Lower leg skin (tissue), 4 donors: ENCODE measurements around the gene CDK5R1. TPM values are rescaled to one million over a fixed set of nuclear protein-coding genes. Genes with fewer than 3 reads are reported as not detected.
"Not testable (repeated sequence)": the region's sequence is repeated elsewhere in the genome, so short reads cannot be mapped to it uniquely, and the experiment has no call there.

Source experiments
- DNase-seq, 2 donors: peaks; one replicate each; pipeline ENCODE4 v3.0.0-alpha.2; 2019; ENCODE audit warnings: low spot score in 2 of 2
- H3K4me3 ChIP-seq: fragments of 200-600 bp; sonication (generic); 2 replicates; pipeline ENCODE4 v1.5.1; 2017; ENCODE audit warnings: mild to moderate bottlenecking, low read depth; ENCODE audit not compliant: poor library complexity, severe bottlenecking
- POLR2A ChIP-seq, 2 donors: fragments of 450-650 bp; IDR thresholded peaks; one replicate each; pipeline ENCODE4 v1.6.1; 2016 to 2017; ENCODE audit warnings: antibody characterized with exemption in 2 of 2, mild to moderate bottlenecking in 1 of 2, moderate library complexity in 1 of 2
- WGBS, 2 donors: methylation state at CpG; one replicate each; pipeline ENCODE4 v1.1.5; 2018; 5-methylcytosine and 5-hydroxymethylcytosine counted together
- intact Hi-C: fragments of 100-400 bp; cut with DNase I; formaldehyde crosslinking; loops from one replicate; pipeline ENCODE4 v1.15.0; 2023; ENCODE audit warnings: low total_unique reads
- total RNA-seq, 4 donors: library from RNA; depleted of rRNA; stranded (reverse); fragments of >200 nt; gene quantifications; one replicate each; pipeline ENCODE4 v1.1.0, GENCODE V29; 2016
- TF ChIP-seq, protein P1 (sequence below), 3 donors: fragments of 450-650 bp; IDR thresholded peaks; one replicate each; pipeline ENCODE4 v1.5.1; 2016; ENCODE audit warnings: antibody characterized with exemption in 3 of 3, mild to moderate bottlenecking in 3 of 3, moderate library complexity in 2 of 3

CDK5R1 gene
- total RNA-seq, 4 donors from 2014 or later, result 3.3 to 5.8 (median 5.0) TPM

DNA sequence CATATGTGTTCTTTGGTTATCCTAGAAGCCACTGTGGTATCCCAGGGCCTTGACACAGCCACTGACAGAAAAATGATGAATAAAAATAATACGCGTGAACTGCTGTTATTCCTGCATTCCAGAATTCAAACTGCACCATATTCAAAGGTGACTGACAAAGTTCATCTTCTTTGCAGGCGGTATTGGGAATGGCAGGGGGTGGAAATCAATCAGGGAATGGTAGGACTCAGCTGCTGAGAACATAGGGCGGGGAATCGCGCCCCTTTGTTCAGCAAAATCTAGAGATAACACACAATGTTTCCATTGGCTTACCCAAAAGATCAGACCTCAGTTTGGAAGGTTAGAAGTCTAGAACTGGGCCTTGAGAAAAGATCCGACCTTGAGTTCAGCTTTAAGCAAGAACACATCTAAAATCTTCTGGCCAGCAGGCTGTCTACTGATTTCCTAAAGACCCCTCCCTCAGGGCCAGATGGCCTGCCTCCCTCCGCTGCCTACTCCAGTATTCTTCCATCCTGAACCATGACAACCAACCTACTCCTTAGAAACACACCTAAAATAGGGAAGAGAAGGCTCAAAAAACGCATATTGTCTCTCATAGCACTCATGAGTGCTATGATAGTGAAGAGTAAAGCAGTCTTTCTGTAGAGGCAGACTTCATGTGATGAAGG, 34.1 kb downstream of the CDK5R1 start:
- intact Hi-C loops, result no loop called here
- no peak overlapping the region for H3K4me3 ChIP-seq
- TF ChIP-seq, protein P1, sequence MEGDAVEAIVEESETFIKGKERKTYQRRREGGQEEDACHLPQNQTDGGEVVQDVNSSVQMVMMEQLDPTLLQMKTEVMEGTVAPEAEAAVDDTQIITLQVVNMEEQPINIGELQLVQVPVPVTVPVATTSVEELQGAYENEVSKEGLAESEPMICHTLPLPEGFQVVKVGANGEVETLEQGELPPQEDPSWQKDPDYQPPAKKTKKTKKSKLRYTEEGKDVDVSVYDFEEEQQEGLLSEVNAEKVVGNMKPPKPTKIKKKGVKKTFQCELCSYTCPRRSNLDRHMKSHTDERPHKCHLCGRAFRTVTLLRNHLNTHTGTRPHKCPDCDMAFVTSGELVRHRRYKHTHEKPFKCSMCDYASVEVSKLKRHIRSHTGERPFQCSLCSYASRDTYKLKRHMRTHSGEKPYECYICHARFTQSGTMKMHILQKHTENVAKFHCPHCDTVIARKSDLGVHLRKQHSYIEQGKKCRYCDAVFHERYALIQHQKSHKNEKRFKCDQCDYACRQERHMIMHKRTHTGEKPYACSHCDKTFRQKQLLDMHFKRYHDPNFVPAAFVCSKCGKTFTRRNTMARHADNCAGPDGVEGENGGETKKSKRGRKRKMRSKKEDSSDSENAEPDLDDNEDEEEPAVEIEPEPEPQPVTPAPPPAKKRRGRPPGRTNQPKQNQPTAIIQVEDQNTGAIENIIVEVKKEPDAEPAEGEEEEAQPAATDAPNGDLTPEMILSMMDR (IDR thresholded peaks at IDR 0.05), result no peak
- TF ChIP-seq POLR2A (IDR thresholded peaks at IDR 0.05), result no peak
- no peak for DNase-seq
- WGBS, 2 donors, result 97 to 98% methylated on average over 9 of the region's 9 CpGs

DNA sequence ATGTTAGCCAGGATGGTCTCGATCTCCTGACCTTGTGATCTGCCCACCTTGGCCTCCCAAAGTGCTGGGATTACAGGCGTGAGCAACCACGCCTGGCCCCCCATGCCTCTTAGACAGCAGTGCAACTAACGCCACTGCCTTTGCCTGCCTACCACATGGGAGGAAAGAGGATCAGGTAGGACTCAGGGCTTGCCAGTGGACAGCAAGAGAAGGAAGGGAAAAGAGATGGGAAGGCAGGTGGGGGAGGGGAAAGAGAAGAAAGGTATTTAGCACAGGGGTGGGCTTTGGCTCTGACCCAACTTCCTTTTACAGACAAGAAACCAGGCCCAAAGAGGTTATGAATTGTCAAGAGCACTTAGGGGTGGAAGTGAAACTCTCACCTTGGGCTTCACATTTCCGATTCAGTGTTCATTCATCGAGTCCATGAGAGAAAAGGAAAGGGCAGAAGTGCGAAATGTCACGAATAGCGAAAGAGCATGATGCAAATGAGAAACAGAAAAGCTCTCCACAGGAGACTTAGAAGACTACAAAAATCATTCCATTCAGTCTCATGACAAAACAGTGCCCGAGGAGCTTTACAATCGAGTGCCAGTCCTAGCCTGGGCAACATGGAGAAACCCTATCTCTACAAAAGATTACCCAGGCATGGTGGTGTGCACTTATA, 36.4 kb downstream of the CDK5R1 start:
- intact Hi-C loops, result no loop called here
- no peak overlapping the region for H3K4me3 ChIP-seq
- TF ChIP-seq, protein P1 (IDR thresholded peaks at IDR 0.05), result no peak
- TF ChIP-seq POLR2A (IDR thresholded peaks at IDR 0.05), result no peak
- 79 to 86% methylated on average over 11 of the region's 11 CpGs for WGBS, 2 donors
- DNase-seq, result no peak

DNA sequence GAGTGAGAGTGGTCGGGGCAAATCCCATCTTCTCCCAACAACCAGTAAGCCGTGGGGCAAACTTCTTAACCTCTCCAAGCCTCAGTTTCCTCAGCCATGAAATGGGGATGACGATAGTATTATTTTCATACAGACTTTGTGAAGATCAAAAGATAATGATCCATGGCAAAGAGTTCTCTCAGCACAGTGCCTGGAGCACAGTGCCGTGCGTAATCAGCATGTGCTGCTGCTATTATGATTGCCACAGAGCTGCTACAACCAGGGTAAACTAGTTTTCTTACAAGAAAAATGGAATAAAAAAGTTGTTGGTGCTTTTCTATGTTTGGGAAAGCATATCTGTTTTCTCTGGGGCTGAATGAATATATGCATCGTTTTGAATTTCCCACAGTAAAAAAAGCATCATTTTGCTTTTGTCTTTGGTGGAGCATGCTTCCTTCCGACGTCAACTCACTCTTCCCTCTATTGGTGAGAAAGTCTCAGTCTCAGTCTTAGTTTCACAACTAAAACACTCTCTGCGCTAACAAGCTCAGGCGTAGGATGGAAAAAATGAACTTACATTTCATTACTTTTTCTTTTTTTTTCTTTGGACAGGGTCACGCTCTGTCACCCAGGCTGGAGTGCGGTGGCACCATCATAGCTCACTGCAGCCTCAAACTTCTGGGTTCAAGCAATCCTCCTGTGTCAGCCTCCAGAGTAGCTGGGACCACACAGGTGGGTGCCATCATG, 37.2 kb downstream of the CDK5R1 start:
- no peak for DNase-seq
- H3K4me3 ChIP-seq, result no peak overlapping the region
- intact Hi-C loops, result no loop called here
- 80% methylated on average over 12 of the region's 12 CpGs for WGBS, 2 donors
- TF ChIP-seq, protein P1 (IDR thresholded peaks at IDR 0.05), result no peak
- no peak for TF ChIP-seq POLR2A (IDR thresholded peaks at IDR 0.05)

DNA sequence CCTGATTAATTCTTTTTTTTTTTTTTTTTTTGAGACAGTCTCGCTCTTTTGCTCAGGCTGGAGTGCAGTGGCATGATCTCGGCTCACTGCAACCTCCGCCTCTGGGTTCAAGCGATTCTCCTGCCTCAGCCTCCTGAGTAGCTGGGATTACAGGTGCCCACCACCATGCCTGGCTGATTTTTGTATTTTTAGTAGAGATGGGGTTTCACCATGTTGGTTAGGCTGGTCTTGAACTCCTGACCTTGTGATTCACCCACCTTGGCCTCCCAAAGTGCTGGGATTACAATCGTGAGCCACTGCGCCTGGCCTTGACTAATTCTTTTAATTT, 37.7 kb downstream of the CDK5R1 start:
- DNase-seq, intact Hi-C loops, H3K4me3 ChIP-seq: not testable (repeated sequence)
- 85 to 97% methylated on average over 6 of the region's 6 CpGs for WGBS, 2 donors

DNA sequence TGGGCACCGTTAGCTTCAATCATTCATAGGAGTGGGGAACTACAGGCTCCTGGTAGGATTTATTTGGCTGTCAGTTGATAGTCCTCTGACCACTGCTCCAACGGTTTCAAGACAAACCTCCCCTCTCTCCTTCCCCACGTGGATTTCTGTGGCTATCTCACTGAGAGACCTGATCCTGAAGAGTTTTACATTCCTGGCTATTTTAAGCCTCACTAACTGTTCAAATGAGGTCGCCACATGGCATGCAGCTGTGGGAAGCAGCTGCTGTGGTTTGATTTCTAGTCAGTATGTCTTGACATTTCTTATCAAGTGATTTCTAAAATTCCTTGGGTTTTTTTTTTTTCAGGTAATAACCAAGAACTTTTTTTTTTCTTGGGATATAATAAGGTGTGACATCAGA, 38.3 kb downstream of the CDK5R1 start:
- intact Hi-C loops, result no loop called here
- H3K4me3 ChIP-seq, result no peak overlapping the region
- no peak for DNase-seq
- 45 to 58% methylated on average over 4 of the region's 4 CpGs for WGBS, 2 donors
- TF ChIP-seq POLR2A (IDR thresholded peaks at IDR 0.05), result no peak
- TF ChIP-seq, protein P1 (IDR thresholded peaks at IDR 0.05), result no peak

DNA sequence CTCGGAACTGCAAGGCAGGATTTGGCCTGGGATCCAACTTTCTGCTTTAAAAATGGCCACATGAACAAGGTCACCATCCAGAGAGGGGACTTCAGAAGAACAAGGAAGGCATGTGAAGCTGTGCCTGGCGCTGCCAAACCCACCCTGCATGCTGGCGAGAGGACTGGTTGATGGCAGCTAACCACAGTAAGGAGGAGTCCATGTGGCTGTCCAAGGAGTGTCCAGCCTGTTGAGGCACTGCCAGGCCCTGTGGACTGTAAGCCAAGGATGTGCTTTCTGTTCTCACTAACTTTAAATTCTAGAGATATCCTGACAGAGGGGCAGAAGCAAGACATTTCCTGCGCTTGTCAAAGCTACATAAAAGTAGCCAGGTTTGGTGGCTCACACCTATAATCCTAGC, 40.4 kb downstream of the CDK5R1 start:
- TF ChIP-seq, protein P1 (IDR thresholded peaks at IDR 0.05), result no peak
- no peak for TF ChIP-seq POLR2A (IDR thresholded peaks at IDR 0.05)
- intact Hi-C loops, result no loop called here
- 86 to 88% methylated on average over 4 of the region's 4 CpGs for WGBS, 2 donors
- H3K4me3 ChIP-seq, result no peak overlapping the region
- no peak for DNase-seq
